HepG2 (cell line): ENCODE measurements around the gene CLIP2. TPM values are rescaled to one million over a fixed set of nuclear protein-coding genes. Genes with fewer than 3 reads are reported as not detected.
"Not testable (repeated sequence)": the region's sequence is repeated elsewhere in the genome, so short reads cannot be mapped to it uniquely, and the experiment has no call there.

Experiments
- ATAC-seq: fragments of 200-7000 bp; cut with Tn5 transposase; 3 replicates; pipeline ENCODE4 v1.9.1; 2020; ENCODE audit warnings: mild to moderate bottlenecking, moderate library complexity
- BruUV-seq: library from RNA; stranded (reverse); fragments of 400-500 nt; replicated peaks from 2 replicates; lab custom pipeline; 2021; lab: Mats Ljungman, UMichigan
- CTCF ChIA-PET: fragments of 300-600 bp; formaldehyde crosslinking; extraction: SDS; loops from one replicate; lab custom pipeline; 2021; ENCODE audit warnings: low total read pairs, inconsistent platforms, low intra/inter-chr PET ratio; lab: Yijun Ruan, JAX
- POLR2A ChIA-PET: fragments of 350-600 bp; sonication (Branson Sonifier 250); formaldehyde crosslinking; loops from one replicate; lab custom pipeline; 2020; ENCODE audit warnings: antibody characterized with exemption, inconsistent platforms; lab: Yijun Ruan, JAX
- DNase-seq: peaks from one replicate; pipeline ENCODE4 v3.0.0-alpha.2; 2015; ENCODE audit warnings: low spot score
- FAIRE-seq: peaks from 3 replicates; lab custom pipeline; 2011; peaks lifted over from hg19 to GRCh38; lab: Jason Lieb, UNC
- H2AFZ ChIP-seq: one replicate; pipeline ENCODE4 v1.6.1; 2011; ENCODE audit warnings: low read length, inconsistent platforms
- H3K27ac ChIP-seq: fragments of 300-600 bp; 3 replicates; pipeline ENCODE4 v1.8.0; 2011; ENCODE audit warnings: mixed run types, mild to moderate bottlenecking, mixed read lengths, low read length, inconsistent platforms; ENCODE audit not compliant: insufficient read depth; ENCODE audit errors: extremely low read length
- H3K27me3 ChIP-seq, 2 experiments: fragments of 200-600 bp in 1 of 2; 2 replicates in 1 of 2; 3 replicates in 1 of 2; pipeline versions ENCODE4 v1.6.0 to v1.8.0; 2011; ENCODE audit warnings: low read length in 2 of 2, mild to moderate bottlenecking in 2 of 2, moderate library complexity in 2 of 2, inconsistent platforms in 1 of 2; ENCODE audit not compliant: insufficient read depth in 2 of 2, control insufficient read depth in 1 of 2
- H3K36me3 ChIP-seq, 2 experiments: fragments of 200-600 bp in 1 of 2; replicated peaks in 1 of 2; 2 replicates in 1 of 2; 3 replicates in 1 of 2; pipeline versions ENCODE4 v1.5.1 to v1.8.0; 2011; ENCODE audit warnings: low read length in 2 of 2, inconsistent platforms in 1 of 2; ENCODE audit not compliant: insufficient read depth in 2 of 2, control insufficient read depth in 1 of 2
- H3K4me1 ChIP-seq: 2 replicates; pipeline ENCODE4 v1.5.1; 2012; ENCODE audit warnings: low read length, inconsistent platforms; ENCODE audit not compliant: insufficient read depth
- H3K4me2 ChIP-seq: 2 replicates; pipeline ENCODE4 v1.6.0; 2011; ENCODE audit warnings: low read depth, low read length, inconsistent platforms
- H3K4me3 ChIP-seq, 3 experiments: fragments of 200-600 bp in 1 of 3; sonication (generic), shearing (Covaris generic) in 1 of 3; replicated peaks in 1 of 3; 2 replicates each; pipeline ENCODE4 v1.5.1; 2011 to 2016; ENCODE audit warnings: low read length in 3 of 3, inconsistent platforms in 2 of 3, low read depth in 2 of 3, mild to moderate bottlenecking in 2 of 3, control low read depth in 1 of 3, mixed read lengths in 1 of 3; ENCODE audit not compliant: insufficient read depth in 1 of 3
- H3K79me2 ChIP-seq: one replicate; pipeline ENCODE4 v1.6.1; 2011; ENCODE audit warnings: low read length, inconsistent platforms; ENCODE audit not compliant: insufficient read depth
- H3K9ac ChIP-seq: 2 replicates; pipeline ENCODE4 v1.6.0; 2011; ENCODE audit warnings: mild to moderate bottlenecking, low read depth, low read length, inconsistent platforms; ENCODE audit not compliant: insufficient read depth
- H3K9me3 ChIP-seq: 2 replicates; pipeline ENCODE4 v1.5.1; 2012; ENCODE audit warnings: mild to moderate bottlenecking, low read length
- H4K20me1 ChIP-seq: 2 replicates; pipeline ENCODE4 v1.6.0; 2011; ENCODE audit warnings: inconsistent platforms, mild to moderate bottlenecking, low read length, moderate library complexity; ENCODE audit not compliant: insufficient read depth
- ARID4A ChIP-seq: sonication (generic); formaldehyde crosslinking; IDR thresholded peaks from 2 replicates; pipeline ENCODE4 v1.5.0; 2020; ENCODE audit warnings: mild to moderate bottlenecking, missing genetic modification reagents, borderline replicate concordance
- FOXP1 ChIP-seq, 2 experiments: fragments of 450-650 bp in 1 of 2; IDR thresholded peaks; 2 replicates each; pipeline ENCODE4 v1.6.1; 2017 to 2018; ENCODE audit warnings: antibody characterized with exemption in 1 of 2
- HNF4A ChIP-seq: sonication (generic); formaldehyde crosslinking; IDR thresholded peaks from 2 replicates; pipeline ENCODE4 v1.4.0; 2020; ENCODE audit warnings: missing genetic modification reagents
- MTA1 ChIP-seq: sonication (generic); formaldehyde crosslinking; IDR thresholded peaks from 2 replicates; pipeline ENCODE4 v1.4.0; 2020; ENCODE audit warnings: missing genetic modification reagents, mild to moderate bottlenecking, borderline replicate concordance
- NONO ChIP-seq, 2 experiments: fragments of 450-650 bp in 1 of 2; sonication (generic) in 1 of 2; formaldehyde crosslinking in 1 of 2; IDR thresholded peaks in 1 of 2; conservative IDR thresholded peaks in 1 of 2; 2 replicates each; pipeline versions ENCODE4 v1.6.1 to v1.8.0; 2017 to 2022; ENCODE audit warnings: mild to moderate bottlenecking in 1 of 2, missing genetic modification reagents in 1 of 2, moderate library complexity in 1 of 2
- NR2C2 ChIP-seq: sonication (generic); formaldehyde crosslinking; IDR thresholded peaks from 2 replicates; pipeline ENCODE4 v1.4.0; 2020; ENCODE audit warnings: missing genetic modification reagents, mild to moderate bottlenecking, moderate library complexity, borderline replicate concordance
- NR2F2 ChIP-seq: IDR thresholded peaks from 2 replicates; pipeline ENCODE4 v1.6.1; 2012; ENCODE audit warnings: low read depth, inconsistent platforms, borderline replicate concordance
- NR2F6 ChIP-seq, 2 experiments: IDR thresholded peaks; 2 replicates each; pipeline ENCODE4 v1.6.1; 2016; ENCODE audit warnings: antibody characterized with exemption in 1 of 2, mild to moderate bottlenecking in 1 of 2
- ONECUT2 ChIP-seq: sonication (generic); formaldehyde crosslinking; IDR thresholded peaks from 2 replicates; pipeline ENCODE4 v1.4.0; 2020; ENCODE audit warnings: missing genetic modification reagents
- PAXIP1 ChIP-seq: sonication (generic); formaldehyde crosslinking; conservative IDR thresholded peaks from 2 replicates; pipeline ENCODE4 v1.4.0; 2020; ENCODE audit warnings: mild to moderate bottlenecking, missing genetic modification reagents, moderate library complexity
- PHF21A ChIP-seq: sonication (generic); formaldehyde crosslinking; IDR thresholded peaks from 2 replicates; pipeline ENCODE4 v1.5.0; 2020; ENCODE audit warnings: mild to moderate bottlenecking, missing genetic modification reagents
- PITX1 ChIP-seq: sonication (generic); formaldehyde crosslinking; IDR thresholded peaks from 2 replicates; pipeline ENCODE4 v1.5.1; 2020; ENCODE audit warnings: mild to moderate bottlenecking, missing genetic modification reagents
- RARA ChIP-seq: IDR thresholded peaks from 2 replicates; pipeline ENCODE4 v1.6.1; 2016; ENCODE audit warnings: missing genetic modification reagents, missing compliant biosample characterization
- SKI ChIP-seq: fragments of 450-650 bp; IDR thresholded peaks from one replicate; pipeline ENCODE4 v1.6.1; 2018; ENCODE audit warnings: mild to moderate bottlenecking; ENCODE audit not compliant: partially characterized antibody
- ZMYM3 ChIP-seq: sonication (generic); formaldehyde crosslinking; IDR thresholded peaks from 2 replicates; pipeline ENCODE4 v1.5.1; 2020; ENCODE audit warnings: mild to moderate bottlenecking, missing genetic modification reagents
- ZNF556 ChIP-seq: sonication (generic); formaldehyde crosslinking; IDR thresholded peaks from 2 replicates; pipeline ENCODE4 v1.4.0; 2020; ENCODE audit warnings: mild to moderate bottlenecking, missing genetic modification reagents, borderline replicate concordance
- WGBS: methylation state at CpG from one replicate; pipeline ENCODE4 v1.1.6; 2017; ENCODE audit warnings: low lambda C conversion rate; 5-methylcytosine and 5-hydroxymethylcytosine counted together
- in situ Hi-C: cut with HindIII; loops from 2 replicates; pipeline ENCODE4 v1.10.0; 2017; ENCODE audit warnings: low pct_unique_long_range_greater_than_20kb; ENCODE audit not compliant: extremely low pct_ligation_motif_present
- intact Hi-C: fragments of 100-400 bp; cut with micrococcal nuclease; formaldehyde crosslinking; loops from one replicate; pipeline ENCODE4 v1.10.0; 2022; ENCODE audit not compliant: unreplicated experiment
- polyA plus RNA-seq, 8 experiments: library from polyadenylated mRNA; depleted of rRNA in 3 of 8; stranded (reverse) in 7 of 8; unstranded in 1 of 8; fragments of >200 nt; fragmentation: Illumina TruSeq in 4 of 8; extraction: Trizol in 4 of 8; gene quantifications; 2 replicates each; pipeline versions ENCODE4 v1.2.1 to v1.2.3, GENCODE V29; 2011 to 2016; ENCODE audit warnings: low read depth in 4 of 8, missing spikeins in 1 of 8, mixed read lengths in 1 of 8; ENCODE audit not compliant: insufficient read depth in 1 of 8
- total RNA-seq, 5 experiments: library from RNA; depleted of rRNA; stranded (reverse); fragments of >200 nt; fragmentation: Illumina TruSeq; extraction: Trizol; gene quantifications; 2 replicates each; pipeline ENCODE4 v1.2.3, GENCODE V29; 2016; ENCODE audit warnings: low read depth in 1 of 5

CLIP2 gene
- total and polyA plus RNA-seq, 2 of the 13 experiments (the other 11 are each of a cell fraction or from before 2014, with no cell fraction given) = 6.5 to 17.4 TPM

GRCh38 chr7:74249058-74249457, 40.1 kb upstream of the CLIP2 start:
- Histone ChIP-seq H3K36me3 (peaks cover 3 to 44% of the 10 kb centered on the region in 2 experiments; a peak in 3 of 5 replicates), H3K4me1 (peaks cover 33% of the 10 kb centered on the region), H3K79me2 (peaks cover 12% of the 10 kb centered on the region)
- POLR2A ChIA-PET = interaction anchor here (0.8 kb wide), 1 partner anchor 28 kb away, joined by 4 read pairs; no protein-coding TSS in a partner anchor
- peak; percentile 71 for ATAC-seq
- BruUV-seq = TSS peak; percentile 35
- H3K27ac ChIP-seq; H4K20me1 ChIP-seq; FAIRE-seq; H2AFZ ChIP-seq; in situ Hi-C loops; intact Hi-C loops; DNase-seq; H3K9ac ChIP-seq; H3K27me3 ChIP-seq; CTCF ChIA-PET; H3K4me2 ChIP-seq; H3K4me3 ChIP-seq; H3K9me3 ChIP-seq; TF ChIP-seq FOXP1, NONO (IDR thresholded peaks at IDR 0.05): not testable (repeated sequence)
- 71% methylated on average over 7 of the region's 10 CpGs for WGBS
- TF ChIP-seq RARA (CRISPR knock-in tag) (peak; percentile 88), ZMYM3 (0 out of 2 replicates have a peak, but pooled peaks have one; percentile 27), FOXP1 (CRISPR knock-in tag; IDR thresholded peaks at IDR 0.05) (0 out of 2 replicates have a peak, but pooled peaks have one; percentile 9), SKI (peak; percentile 42), ONECUT2 (CRISPR knock-in tag) (peak; percentile 87), PHF21A (CRISPR knock-in tag) (peak; percentile 34; the same call in 1 of the 2 replicates), NR2F6 (IDR thresholded peaks at IDR 0.05) (peak; percentile 90), NR2F6 (CRISPR knock-in tag; IDR thresholded peaks at IDR 0.05) (peak; percentile 84), NR2F2 (peak; percentile 69), MTA1 (0 out of 2 replicates have a peak, but pooled peaks have one; percentile 36), NR2C2 (CRISPR knock-in tag) (peak; percentile 65), ARID4A (peak; percentile 31; the same call in 1 of the 2 replicates), PAXIP1 (CRISPR knock-in tag) (0 out of 2 replicates have a peak, but pooled peaks have one; percentile 29), PITX1 (CRISPR knock-in tag) (peak; percentile 45; the same call in 1 of the 2 replicates), HNF4A (CRISPR knock-in tag) (peak; percentile 36; the same call in 1 of the 2 replicates), ZNF556 (CRISPR knock-in tag) (0 out of 2 replicates have a peak, but pooled peaks have one; percentile 29), NONO (CRISPR knock-in tag; conservative IDR thresholded peaks at IDR 0.05) (0 out of 2 replicates have a peak, but pooled peaks have one; percentile 29)
